Body of pancreas (tissue), 4 donors: Measurements from ENCODE around the gene ZNF567. TPM values are rescaled to one million over a fixed set of nuclear protein-coding genes. Genes with fewer than 3 reads are reported as not detected.
"Not testable (repeated sequence)": the region's sequence is repeated elsewhere in the genome, so short reads cannot be mapped to it uniquely, and the experiment has no call there.

Source experiments
- ATAC-seq: fragments of 150-250 bp; one replicate; pipeline ENCODE4 v1.9.1; 2016
- DNase-seq, 4 donors: peaks; one replicate each; pipeline ENCODE4 v3.0.0-alpha.2; 2019
- H3K27ac ChIP-seq, 4 donors: fragments of 200-600 bp; sonication (generic); 1 replicate in 3 of 4; 2 replicates in 1 of 4; pipeline versions ENCODE4 v1.5.1 to v1.6.1; 2016 to 2019; ENCODE audit warnings: mild to moderate bottlenecking in 1 of 4, mixed read lengths in 1 of 4, moderate library complexity in 1 of 4
- H3K27me3 ChIP-seq, 2 donors: fragments of 200-600 bp; sonication (generic); one replicate each; pipeline ENCODE4 v1.6.0; 2016; ENCODE audit warnings: mild to moderate bottlenecking in 1 of 2
- H3K36me3 ChIP-seq, 2 donors: fragments of 200-600 bp; sonication (generic); replicated peaks in 1 of 2; 2 replicates each; pipeline ENCODE4 v1.5.1; 2016; ENCODE audit warnings: low read depth in 2 of 2; ENCODE audit not compliant: insufficient read depth in 1 of 2
- H3K4me1 ChIP-seq: fragments of 200-600 bp; sonication (generic); one replicate; pipeline ENCODE4 v1.6.0; 2016
- H3K4me3 ChIP-seq, 2 donors: fragments of 200-600 bp; sonication (generic); 1 replicate in 1 of 2; 2 replicates in 1 of 2; pipeline ENCODE4 v1.5.1; 2016 to 2019
- H3K9me3 ChIP-seq, 3 donors: fragments of 200-600 bp; sonication (generic); 1 replicate in 2 of 3; 2 replicates in 1 of 3; pipeline ENCODE4 v1.5.1; 2016
- CTCF ChIP-seq, 7 experiments: fragments of 450-650 bp in 4 of 7; fragments of 200-600 bp in 3 of 7; sonication (generic) in 3 of 7; IDR thresholded peaks; one replicate each; pipeline ENCODE4 v1.5.1; 2016 to 2019; ENCODE audit warnings: antibody characterized with exemption in 7 of 7
- POLR2A ChIP-seq, 3 donors: fragments of 450-650 bp; IDR thresholded peaks; one replicate each; pipeline ENCODE4 v1.6.1; 2016; ENCODE audit warnings: antibody characterized with exemption in 3 of 3, mild to moderate bottlenecking in 2 of 3
- WGBS, 2 donors: methylation state at CpG; one replicate each; pipeline ENCODE4 v1.1.5; 2017; 5-methylcytosine and 5-hydroxymethylcytosine counted together
- intact Hi-C: fragments of 100-400 bp; cut with DNase I; formaldehyde crosslinking; loops from one replicate; pipeline ENCODE4 v1.15.1; 2023
- total RNA-seq, 2 donors: library from RNA; depleted of rRNA; stranded (reverse); fragments of >200 nt; gene quantifications; one replicate each; pipeline ENCODE4 v1.1.0, GENCODE V29; 2016

ZNF567 gene
- total RNA-seq, 2 donors from 2014 or later, result 3.3 to 9.3 TPM

- H3K36me3 ChIP-seq, result peaks cover 13 to 24% of the 10 kb centered on the region in 2 donors
- peaks cover 0 to 65% (median 0%) of the 10 kb centered on the region in 3 donors for H3K9me3 ChIP-seq
- 58 to 94% methylated on average over 2 of the region's 2 CpGs for whole genome bisulfite sequencing, 2 donors
- H3K4me3 ChIP-seq, result no peak overlapping the region
- ATAC-seq (no peak), DNase-seq (no peak)
- no peak overlapping the region for H3K27ac ChIP-seq
- no peaks in the 10 kb centered on the region for H3K4me1 ChIP-seq
- H3K27me3 ChIP-seq, result no peaks in the 10 kb centered on the region
- TF ChIP-seq CTCF (IDR thresholded peaks at IDR 0.05) (no peak), POLR2A (IDR thresholded peaks at IDR 0.05) (no peak)
- intact Hi-C loops, result no loop called here
Measured at GRCh38 chr19:36709423-36709822, 22.0 kb downstream of the ZNF567 start.

GRCh38 chr19:36719687-36720556 is 32.5 kb downstream of the ZNF567 start:
- intact Hi-C loops, result no loop called here
- no peak for ATAC-seq
- Histone ChIP-seq H3K27me3 (no peaks in the 10 kb centered on the region), H3K4me3 (no peak overlapping the region), H3K4me1 (no peaks in the 10 kb centered on the region), H3K36me3 (peaks cover 29 to 30% of the 10 kb centered on the region in 2 donors), H3K9me3 (peaks cover 0 to 72% (median 6%) of the 10 kb centered on the region in 3 donors), H3K27ac (no peak overlapping the region)
- TF ChIP-seq CTCF (IDR thresholded peaks at IDR 0.05) (no peak), POLR2A (IDR thresholded peaks at IDR 0.05) (no peak)
- DNase-seq, result no peak
- WGBS, 2 donors, result 94 to 96% methylated on average over 10 of the region's 10 CpGs

GRCh38 chr19:36736166-36736565 is 48.8 kb downstream of the ZNF567 start:
- H3K27ac ChIP-seq, intact Hi-C loops, H3K4me1 ChIP-seq, H3K36me3 ChIP-seq, ATAC-seq, H3K4me3 ChIP-seq, DNase-seq, H3K27me3 ChIP-seq: not testable (repeated sequence)
- peaks cover 0 to 54% (median 0%) of the 10 kb centered on the region in 3 donors for H3K9me3 ChIP-seq
- WGBS, 2 donors, result 60 to 62% methylated on average over 9 of the region's 9 CpGs

GRCh38 chr19:36745870-36746269 is 58.5 kb downstream of the ZNF567 start:
- ATAC-seq, result no peak
- DNase-seq, result no peak
- Histone ChIP-seq H3K27ac (no peak overlapping the region), H3K27me3 (no peaks in the 10 kb centered on the region), H3K36me3 (peaks cover 3 to 10% of the 10 kb centered on the region in 2 donors), H3K4me3 (no peak overlapping the region), H3K4me1 (no peaks in the 10 kb centered on the region), H3K9me3 (peaks cover 0 to 89% (median 15%) of the 10 kb centered on the region in 3 donors)
- no peak for TF ChIP-seq POLR2A (IDR thresholded peaks at IDR 0.05)
- no peak for TF ChIP-seq CTCF (IDR thresholded peaks at IDR 0.05)
- intact Hi-C loops, result no loop called here
- WGBS, 2 donors, result 95 to 96% methylated on average over 4 of the region's 4 CpGs

- Histone ChIP-seq H3K4me3 (no peak overlapping the region), H3K4me1 (no peaks in the 10 kb centered on the region), H3K9me3 (peaks cover 0 to 90% (median 19%) of the 10 kb centered on the region in 3 donors), H3K36me3 (peaks cover 3 to 10% of the 10 kb centered on the region in 2 donors), H3K27ac (no peak overlapping the region), H3K27me3 (no peaks in the 10 kb centered on the region)
- 92 to 93% methylated on average over 10 of the region's 10 CpGs for WGBS, 2 donors
- no peak for TF ChIP-seq POLR2A (IDR thresholded peaks at IDR 0.05)
- no peak for TF ChIP-seq CTCF (IDR thresholded peaks at IDR 0.05)
- intact Hi-C loops, result no loop called here
- ATAC-seq, result no peak
- DNase-seq, result no peak
Measured at GRCh38 chr19:36747750-36748149, 60.3 kb downstream of the ZNF567 start.
